Measurements from ENCODE around the gene KCMF1. TPM values are rescaled to one million over a fixed set of nuclear protein-coding genes. Genes with fewer than 3 reads are reported as not detected.

The KCMF1 gene
- total and polyA plus RNA-seq, 10 of the 15 experiments (the other 5 are each of a cell fraction or from before 2014, with no cell fraction given) = 8.4 to 124 (median 43.0) TPM

DNA sequence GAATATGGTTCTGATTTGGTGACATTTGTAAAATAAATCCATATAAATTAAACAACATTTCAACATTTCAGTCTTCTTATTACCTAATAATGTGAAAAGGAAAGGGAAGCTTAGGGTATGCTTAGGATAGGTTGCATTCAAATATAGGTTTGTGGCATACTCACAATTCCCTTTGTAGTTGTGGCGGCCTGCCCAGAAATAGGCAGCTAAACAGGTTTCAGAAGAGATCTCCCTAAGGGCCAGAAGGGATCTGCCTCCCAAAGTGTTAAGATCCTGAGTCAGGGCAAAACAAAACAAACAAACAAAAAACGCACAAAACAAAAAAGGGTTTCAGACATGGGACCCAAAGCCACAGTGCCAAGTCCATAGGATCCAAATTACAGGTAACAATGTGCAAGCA lies 120.9 kb downstream of the KCMF1 start:
- Histone ChIP-seq H4K20me1 (ENCODE audit: control insufficient read depth, insufficient read depth) (no peaks in the 10 kb centered on the region), H3K4me3 (no peak overlapping the region), H3K9me3 (replicated peaks; ENCODE audit: control insufficient read depth, insufficient read depth, low read length) (no peaks in the 10 kb centered on the region), H3K4me1 (ENCODE audit: control insufficient read depth, insufficient read depth, low read length) (no peaks in the 10 kb centered on the region), H3K27ac (ENCODE audit: control insufficient read depth, insufficient read depth) (no peak overlapping the region), H3K9ac (ENCODE audit: control insufficient read depth, insufficient read depth, low read length) (no peak overlapping the region), H2AFZ (ENCODE audit: control insufficient read depth, low read depth, low read length) (no peak overlapping the region), H3K79me2 (ENCODE audit: control insufficient read depth, insufficient read depth, low read length) (no peaks in the 10 kb centered on the region), H3K36me3 (ENCODE audit: control insufficient read depth in 2 of 2, insufficient read depth in 2 of 2, low read length in 1 of 2) (no peaks in the 10 kb centered on the region), H3K4me2 (ENCODE audit: control insufficient read depth, insufficient read depth) (no peak overlapping the region), H3K27me3 (replicated peaks in 1 of 2; ENCODE audit: control insufficient read depth in 2 of 2, insufficient read depth in 2 of 2, low read length in 1 of 2) (peaks cover 2 to 5% of the 10 kb centered on the region in 2 experiments)
- no peak for FAIRE-seq
- RAD21 ChIA-PET (ENCODE audit: unreplicated experiment) = no interaction called here
- TF ChIP-seq ASH2L (IDR thresholded peaks at IDR 0.05; ENCODE audit: borderline replicate concordance, low read depth) = no peak
- TF ChIP-seq ETV6 (conservative IDR thresholded peaks at IDR 0.05 in 1 of 2, IDR thresholded peaks at IDR 0.05 in 1 of 2; ENCODE audit: borderline replicate concordance in 1 of 2, low read depth in 1 of 2) = no peak
- TF ChIP-seq SIX5 (IDR thresholded peaks at IDR 0.05; ENCODE audit: low read depth, low read length, severe bottlenecking) = no peak
- no peak for TF ChIP-seq PAX5 (IDR thresholded peaks at IDR 0.05; ENCODE audit: borderline replicate concordance, low read depth, low read length)
- no peak for TF ChIP-seq E2F8 (IDR thresholded peaks at IDR 0.05; ENCODE audit: low read depth, partially characterized antibody)
- TF ChIP-seq, protein P1, sequence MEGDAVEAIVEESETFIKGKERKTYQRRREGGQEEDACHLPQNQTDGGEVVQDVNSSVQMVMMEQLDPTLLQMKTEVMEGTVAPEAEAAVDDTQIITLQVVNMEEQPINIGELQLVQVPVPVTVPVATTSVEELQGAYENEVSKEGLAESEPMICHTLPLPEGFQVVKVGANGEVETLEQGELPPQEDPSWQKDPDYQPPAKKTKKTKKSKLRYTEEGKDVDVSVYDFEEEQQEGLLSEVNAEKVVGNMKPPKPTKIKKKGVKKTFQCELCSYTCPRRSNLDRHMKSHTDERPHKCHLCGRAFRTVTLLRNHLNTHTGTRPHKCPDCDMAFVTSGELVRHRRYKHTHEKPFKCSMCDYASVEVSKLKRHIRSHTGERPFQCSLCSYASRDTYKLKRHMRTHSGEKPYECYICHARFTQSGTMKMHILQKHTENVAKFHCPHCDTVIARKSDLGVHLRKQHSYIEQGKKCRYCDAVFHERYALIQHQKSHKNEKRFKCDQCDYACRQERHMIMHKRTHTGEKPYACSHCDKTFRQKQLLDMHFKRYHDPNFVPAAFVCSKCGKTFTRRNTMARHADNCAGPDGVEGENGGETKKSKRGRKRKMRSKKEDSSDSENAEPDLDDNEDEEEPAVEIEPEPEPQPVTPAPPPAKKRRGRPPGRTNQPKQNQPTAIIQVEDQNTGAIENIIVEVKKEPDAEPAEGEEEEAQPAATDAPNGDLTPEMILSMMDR (IDR thresholded peaks at IDR 0.05 in 2 of 3, conservative IDR thresholded peaks at IDR 0.05 in 1 of 3; ENCODE audit: control insufficient read depth in 2 of 3, extremely low read depth in 1 of 3, insufficient read depth in 1 of 3, low read depth in 3 of 3, low read length in 3 of 3) = no peak
- no peak for TF ChIP-seq PRDM15 (CRISPR knock-in tag; IDR thresholded peaks at IDR 0.05)
- TF ChIP-seq SRF (IDR thresholded peaks at IDR 0.05; ENCODE audit: low read depth in 2 of 2, low read length in 2 of 2) = no peak
- no peak for TF ChIP-seq PML (IDR thresholded peaks at IDR 0.05; ENCODE audit: low read length)
- no peak for TF ChIP-seq CEBPB (IDR thresholded peaks at IDR 0.05; ENCODE audit: borderline replicate concordance in 1 of 2, low read depth in 2 of 2, low read length in 2 of 2)
- TF ChIP-seq SMAD5 (IDR thresholded peaks at IDR 0.05; ENCODE audit: low read depth) = no peak
- TF ChIP-seq KDM1A (IDR thresholded peaks at IDR 0.05; ENCODE audit: borderline replicate concordance) = no peak
- no peak for DNase-seq (ENCODE audit: low read depth, low spot score)
- POLR2A ChIA-PET = no interaction called here
- SMC1A ChIA-PET (ENCODE audit: uncharacterized antibody, unreplicated experiment) = interaction anchor here (1.3 kb wide), 1 partner anchor 10 kb away, joined by 3 read pairs; no protein-coding TSS in a partner anchor
- in situ Hi-C loops (cut with MboI) = no loop called here
- BruUV-seq (replicated peaks) = no TSS peak
- WGBS (ENCODE audit: insufficient coverage, insufficient replicate concordance, low lambda C conversion rate, missing lambda C conversion rate) = 23% methylated on average over 2 of the region's 2 CpGs
- intact Hi-C loops (cut with micrococcal nuclease; ENCODE audit: unreplicated experiment) = no loop called here
- no peak for ATAC-seq
- CTCF ChIA-PET = no interaction called here
